Measurements from ENCODE around the gene GNG4.

GRCh38 chr1:235556807-235557206 lies 92.8 kb downstream of the GNG4 start:
- TF ChIP-seq CTCF (IDR thresholded peaks at IDR 0.05; ENCODE audit: low read depth, low read length) (no peak), EZH2phosphoT487 (IDR thresholded peaks at IDR 0.05; ENCODE audit: low read depth) (no peak)

Data from OCI-LY3 (cell line).